ENCODE results near the gene MRGPRF. TPM values are rescaled to one million over a fixed set of nuclear protein-coding genes. Genes with fewer than 3 reads are reported as not detected.

The MRGPRF gene
- polyA plus RNA-seq (2014; cell fraction: cytosol; rRNA removed), result 0.18 TPM in 1 of 2 replicates, not detected in the other
- not detected in 2 replicates for polyA plus RNA-seq (2014; cell fraction: nucleus; rRNA removed)

GRCh38 chr11:69013009-69013951, at the start of gene MRGPRF:
Gene MRGPRF (minus strand): TSS chr11:69013246. CDS start chr11:69009901, 3,345 bp downstream.
- no peak for DNase-seq (ENCODE audit: low spot score)

GRCh38 chr11:69062169-69062855, 49.3 kb upstream of the MRGPRF start:
- no peak for DNase-seq (ENCODE audit: low spot score)

- no peak for DNase-seq (ENCODE audit: low spot score)
These were observed 48.6 kb upstream of the MRGPRF start for GRCh38 chr11:69061713-69062053.

GRCh38 chr11:69060806-69061712, 48.0 kb upstream of the MRGPRF start:
- no peak for DNase-seq (ENCODE audit: low spot score)

- no peak for DNase-seq (ENCODE audit: low spot score)
These were observed 46.9 kb upstream of the MRGPRF start for GRCh38 chr11:69059985-69060384.

- no peak for DNase-seq (ENCODE audit: low spot score)
These were observed 46.4 kb upstream of the MRGPRF start for GRCh38 chr11:69059429-69059828.

- no peak for DNase-seq (ENCODE audit: low spot score)
These were observed 45.6 kb upstream of the MRGPRF start for GRCh38 chr11:69058511-69059270.

GRCh38 chr11:69057801-69058200, 44.8 kb upstream of the MRGPRF start:
- DNase-seq (ENCODE audit: low spot score), result no peak

GRCh38 chr11:69057236-69057635, 44.2 kb upstream of the MRGPRF start:
- DNase-seq (ENCODE audit: low spot score), result no peak

GRCh38 chr11:69055598-69056516, 42.8 kb upstream of the MRGPRF start:
- DNase-seq (ENCODE audit: low spot score), result no peak

- no peak for DNase-seq (ENCODE audit: low spot score)
These were observed 42.2 kb upstream of the MRGPRF start for GRCh38 chr11:69055212-69055586.

GRCh38 chr11:69054397-69055211, 41.6 kb upstream of the MRGPRF start:
- DNase-seq (ENCODE audit: low spot score), result no peak

- DNase-seq (ENCODE audit: low spot score), result no peak
These were observed 40.7 kb upstream of the MRGPRF start for GRCh38 chr11:69053546-69054396.

- DNase-seq (ENCODE audit: low spot score), result no peak
These were observed 40.1 kb upstream of the MRGPRF start for GRCh38 chr11:69053169-69053477.

GRCh38 chr11:69052343-69053168, 39.5 kb upstream of the MRGPRF start:
- DNase-seq (ENCODE audit: low spot score), result no peak

- no peak for DNase-seq (ENCODE audit: low spot score)
These were observed 38.6 kb upstream of the MRGPRF start for GRCh38 chr11:69051381-69052342.
